ENCODE data around the gene IL1RAPL2.
"Not testable (repeated sequence)": the region's sequence is repeated elsewhere in the genome, so short reads cannot be mapped to it uniquely, and the experiment has no call there.

Gene IL1RAPL2

DNA sequence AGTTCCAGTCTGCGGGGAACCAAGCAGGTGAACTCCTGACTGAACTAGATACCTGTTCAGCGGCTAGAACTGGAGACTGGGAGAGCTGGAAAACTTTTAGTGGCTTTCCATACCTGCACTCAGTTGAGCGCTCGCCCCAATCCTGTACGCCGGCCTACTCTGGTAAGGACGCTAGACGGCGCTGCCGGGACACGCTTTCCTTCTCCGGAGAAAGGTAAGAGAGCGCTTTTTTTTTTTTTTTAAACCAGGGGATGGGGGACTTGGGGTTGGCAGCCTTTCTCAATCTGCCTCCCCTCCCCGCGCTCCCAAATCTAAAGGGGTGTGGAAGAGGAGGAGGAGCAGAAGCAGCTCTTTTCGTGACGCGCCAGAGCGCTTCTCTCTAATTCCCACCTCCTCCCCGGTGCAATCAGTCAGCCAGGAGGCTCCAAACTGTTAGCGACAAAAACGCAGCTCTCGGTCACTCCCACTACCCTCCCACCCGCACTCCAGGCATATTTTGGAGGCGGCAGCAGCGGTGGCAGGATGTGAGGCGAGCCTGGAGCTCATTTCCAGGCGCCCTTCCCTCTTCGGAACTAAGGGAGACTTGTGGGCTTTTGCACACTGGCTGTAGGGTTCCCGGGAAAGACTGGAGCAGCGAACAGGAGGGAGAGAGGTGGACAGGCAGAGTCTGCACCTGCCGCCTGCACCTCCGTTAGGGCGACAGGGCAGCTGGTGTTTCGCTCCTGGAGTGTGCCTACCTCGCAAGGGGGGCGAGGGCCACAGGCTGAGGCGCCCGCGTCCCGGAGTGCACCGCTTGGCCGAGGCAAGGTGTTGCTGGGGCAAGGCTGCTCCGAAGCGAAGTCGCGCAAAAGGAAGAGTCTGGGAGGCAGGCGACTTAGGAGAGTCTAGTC is at the start of gene IL1RAPL2:
Gene IL1RAPL2 (plus strand): TSS at position 409 of the 890 bp plus-strand sequence.
- peak; percentile 16 for DNase-seq (ENCODE audit: low read depth)

DNA sequence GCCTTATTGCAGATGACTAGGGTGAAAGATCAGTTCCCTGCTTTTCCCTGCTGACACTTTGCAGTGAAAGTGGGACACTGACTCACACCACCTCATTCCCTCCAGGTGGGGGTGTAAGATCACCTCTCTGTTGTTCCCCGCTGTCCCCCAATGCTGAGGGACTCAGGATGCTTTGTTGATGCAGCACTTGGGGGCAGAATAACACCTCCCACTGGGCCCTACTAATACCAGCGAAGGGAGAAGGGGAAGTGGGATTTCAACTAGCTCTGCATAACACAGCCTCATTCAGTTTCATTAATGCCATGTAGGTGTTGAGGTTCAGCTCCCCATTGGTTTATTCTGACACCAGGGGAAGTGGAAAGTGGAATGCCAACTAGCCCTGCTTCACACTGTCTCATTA is 43.6 kb upstream of the IL1RAPL2 start:
- DNase-seq (ENCODE audit: low read depth): no peak

GRCh38 chrX:104523858-104524257 is 42.1 kb upstream of the IL1RAPL2 start:
- no peak for DNase-seq (ENCODE audit: low read depth)

GRCh38 chrX:104539081-104539480 is 26.9 kb upstream of the IL1RAPL2 start:
- no peak for DNase-seq (ENCODE audit: low read depth)

- DNase-seq (ENCODE audit: low read depth): not testable (repeated sequence)
Measured at GRCh38 chrX:104542447-104542846, 23.6 kb upstream of the IL1RAPL2 start.

DNA sequence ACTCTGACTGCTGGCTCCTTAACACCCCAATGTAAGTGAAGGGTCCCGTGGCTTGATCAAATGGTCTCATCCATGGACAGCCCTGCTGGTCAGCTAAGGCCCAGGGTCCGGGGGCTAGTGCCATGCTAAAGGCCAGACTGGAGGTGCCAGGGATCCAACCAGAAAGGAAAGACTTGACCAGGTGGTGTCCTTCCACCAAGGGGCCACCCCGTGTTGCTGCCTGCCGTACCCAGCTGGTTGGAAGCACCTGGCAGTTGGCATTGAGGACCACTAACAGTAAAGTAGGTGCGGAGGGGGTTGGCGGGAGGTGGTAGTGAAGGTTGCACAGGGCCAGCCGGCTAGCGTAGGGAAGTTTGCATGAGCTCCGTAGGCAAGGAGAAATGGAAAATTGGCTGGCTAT is 1.7 kb upstream of the IL1RAPL2 start:
- DNase-seq (ENCODE audit: low read depth): no peak

- DNase-seq (ENCODE audit: low read depth): no peak
Measured at GRCh38 chrX:104564921-104565703, 887 bp upstream of the IL1RAPL2 start.

GRCh38 chrX:104566681-104567501 is 892 bp downstream of the IL1RAPL2 start:
- no peak for DNase-seq (ENCODE audit: low read depth)

- DNase-seq (ENCODE audit: low read depth): no peak
Measured at GRCh38 chrX:104567506-104567905, 1.5 kb downstream of the IL1RAPL2 start.

DNA sequence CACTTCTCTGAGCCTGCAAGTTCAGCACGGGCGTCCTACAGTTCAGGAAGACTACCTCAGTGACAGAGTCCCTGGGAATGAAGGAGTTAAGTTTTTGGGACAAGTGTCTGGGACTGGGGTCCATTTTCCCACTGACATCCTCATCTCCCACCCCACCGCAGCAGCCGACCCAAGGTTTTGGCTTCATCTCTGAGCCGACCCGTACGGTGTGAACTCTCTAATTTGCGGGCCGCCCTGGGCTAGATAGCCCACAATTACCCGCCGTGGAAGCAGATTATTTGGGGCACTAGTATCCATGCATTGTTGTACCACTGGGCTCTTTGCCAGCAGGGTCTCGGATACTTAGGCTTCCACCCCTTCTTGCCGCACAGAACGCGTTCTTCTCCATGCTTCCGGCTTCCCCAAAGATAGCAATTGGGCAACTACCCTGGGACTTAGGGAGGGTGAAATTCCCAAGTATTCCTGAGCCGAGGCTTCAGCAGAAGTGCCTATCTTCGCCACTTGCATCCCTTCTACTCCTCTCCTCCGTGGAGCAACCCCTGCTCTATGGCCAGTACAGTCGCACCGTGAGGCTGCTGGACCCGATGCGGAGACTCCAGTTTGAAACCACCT is 2.4 kb downstream of the IL1RAPL2 start:
- no peak for DNase-seq (ENCODE audit: low read depth)

- no peak for DNase-seq (ENCODE audit: low read depth)
Measured at GRCh38 chrX:104618106-104618895, 52.3 kb downstream of the IL1RAPL2 start.

DNA sequence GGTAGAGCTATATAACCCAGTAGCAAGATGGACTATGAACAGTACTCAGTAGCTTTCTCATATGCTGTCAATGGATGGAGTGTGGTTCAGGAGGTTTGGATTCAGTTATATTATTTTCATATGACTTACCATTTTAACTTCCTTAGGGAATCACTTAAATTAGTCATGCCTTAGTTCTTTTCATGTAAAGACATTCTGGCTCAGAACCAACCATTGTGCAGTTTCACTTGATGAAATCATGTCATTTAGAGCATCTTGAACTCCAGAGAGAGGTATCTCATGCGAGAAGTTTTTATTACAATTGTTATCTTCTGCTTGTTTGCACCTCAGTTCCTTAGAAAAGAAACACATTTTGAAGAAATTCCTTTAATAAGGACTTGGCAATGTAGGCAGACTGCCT is 55.8 kb downstream of the IL1RAPL2 start:
- no peak for DNase-seq (ENCODE audit: low read depth)

DNA sequence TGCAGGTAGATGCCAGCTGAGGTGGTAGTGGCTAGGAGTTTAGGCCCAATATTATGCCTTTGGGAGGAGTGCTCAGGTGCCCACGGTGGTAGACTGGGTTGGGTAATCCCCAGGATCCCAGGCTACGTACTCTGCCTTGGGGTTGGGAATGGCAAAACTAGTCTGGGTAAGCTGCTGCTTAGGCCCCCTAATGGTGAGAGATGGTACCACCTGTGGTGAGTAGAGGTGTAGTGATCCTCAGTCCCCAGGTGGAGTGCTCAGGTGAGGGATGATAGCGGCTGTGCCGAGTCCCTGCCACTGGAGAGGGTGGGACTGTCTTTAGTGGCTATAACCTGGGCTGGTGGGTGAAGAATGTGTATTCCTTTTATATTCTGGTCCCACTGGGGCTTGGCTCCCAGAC is 75.2 kb downstream of the IL1RAPL2 start:
- DNase-seq (ENCODE audit: low read depth): no peak

DNA sequence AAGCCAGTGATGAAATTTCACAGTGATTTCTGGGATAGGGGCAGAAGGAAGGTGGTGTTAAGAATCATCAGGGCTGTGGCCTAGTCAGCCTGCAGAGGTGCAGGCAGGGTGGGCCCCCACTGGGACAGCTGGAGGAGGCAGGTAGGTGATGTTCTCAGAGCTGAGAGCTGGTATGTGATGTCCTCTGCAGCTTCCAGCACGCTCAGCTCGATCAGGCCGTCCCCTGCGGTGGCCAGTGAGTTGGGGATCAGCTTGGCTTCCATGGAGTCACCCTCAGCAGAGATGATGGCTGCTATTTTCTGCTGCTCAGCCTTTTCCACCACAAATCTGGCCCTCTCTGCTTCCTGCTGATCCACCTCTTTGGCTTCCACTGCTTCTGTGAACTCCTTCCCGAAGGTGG is 81.1 kb downstream of the IL1RAPL2 start:
- no peak for DNase-seq (ENCODE audit: low read depth)

GRCh38 chrX:104659005-104659744 is 93.2 kb downstream of the IL1RAPL2 start:
- DNase-seq (ENCODE audit: low read depth): peak; percentile 39

GRCh38 chrX:104660092-104660491 is 94.1 kb downstream of the IL1RAPL2 start:
- DNase-seq (ENCODE audit: low read depth): no peak

DNA sequence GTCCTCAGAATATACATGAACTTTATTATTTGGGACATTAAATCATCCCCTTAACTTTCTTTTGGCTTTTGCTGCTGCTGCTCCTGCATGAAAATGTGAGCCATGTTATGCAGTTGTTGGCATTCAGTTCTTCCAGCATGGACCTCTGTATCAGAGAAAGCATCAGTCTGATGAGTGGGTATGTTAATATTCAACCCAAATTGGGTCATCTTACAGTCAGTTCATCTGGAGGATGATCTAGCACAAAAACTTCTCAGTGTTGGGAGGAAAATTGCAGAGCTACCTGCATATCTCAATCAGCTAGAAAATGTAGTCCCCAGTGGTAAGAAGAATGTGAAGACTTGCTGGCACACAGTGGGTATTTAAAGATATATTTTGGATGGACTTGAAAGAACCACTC is 96.7 kb downstream of the IL1RAPL2 start:
- no peak for DNase-seq (ENCODE audit: low read depth)

- DNase-seq (ENCODE audit: low read depth): no peak
Measured at GRCh38 chrX:104665691-104666090, 99.7 kb downstream of the IL1RAPL2 start.

DNA sequence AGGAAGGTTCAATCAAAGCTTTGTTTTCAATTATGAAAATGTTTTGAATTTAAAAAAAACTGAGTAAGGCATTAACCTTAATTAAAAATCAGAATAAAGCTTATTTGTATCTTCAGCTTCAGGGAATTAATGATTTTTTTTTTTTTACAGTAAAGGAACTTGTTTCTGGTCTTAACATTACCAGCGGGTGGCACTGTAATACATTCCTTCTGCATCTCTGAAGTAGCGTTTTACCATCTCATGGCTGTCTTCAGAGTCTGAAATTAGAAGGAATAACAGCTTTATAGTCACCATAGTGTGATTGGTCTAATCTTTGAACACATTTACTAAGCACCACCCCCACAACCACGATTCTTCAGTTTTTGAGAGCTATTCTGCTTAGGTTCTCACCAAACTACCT is 102.6 kb downstream of the IL1RAPL2 start:
- peak; percentile 5 for DNase-seq (ENCODE audit: low read depth)

- DNase-seq (ENCODE audit: low read depth): no peak
Measured at GRCh38 chrX:104669063-104669462, 103.1 kb downstream of the IL1RAPL2 start.
